A549 treated with AZD9567 at 1 μM for 4 hours (cell line): ENCODE data around the gene CIITA. TPM values are rescaled to one million over a fixed set of nuclear protein-coding genes. Genes with fewer than 3 reads are reported as not detected.

Experiments used
- total RNA-seq: library from RNA; stranded (reverse); fragments of 200-300 nt; extraction: Qiagen RNA extraction; gene quantifications from 5 replicates; pipeline ENCODE4 v1.2.3, GENCODE V29; 2022; ENCODE audit not compliant: insufficient read depth

Gene CIITA, protein sequence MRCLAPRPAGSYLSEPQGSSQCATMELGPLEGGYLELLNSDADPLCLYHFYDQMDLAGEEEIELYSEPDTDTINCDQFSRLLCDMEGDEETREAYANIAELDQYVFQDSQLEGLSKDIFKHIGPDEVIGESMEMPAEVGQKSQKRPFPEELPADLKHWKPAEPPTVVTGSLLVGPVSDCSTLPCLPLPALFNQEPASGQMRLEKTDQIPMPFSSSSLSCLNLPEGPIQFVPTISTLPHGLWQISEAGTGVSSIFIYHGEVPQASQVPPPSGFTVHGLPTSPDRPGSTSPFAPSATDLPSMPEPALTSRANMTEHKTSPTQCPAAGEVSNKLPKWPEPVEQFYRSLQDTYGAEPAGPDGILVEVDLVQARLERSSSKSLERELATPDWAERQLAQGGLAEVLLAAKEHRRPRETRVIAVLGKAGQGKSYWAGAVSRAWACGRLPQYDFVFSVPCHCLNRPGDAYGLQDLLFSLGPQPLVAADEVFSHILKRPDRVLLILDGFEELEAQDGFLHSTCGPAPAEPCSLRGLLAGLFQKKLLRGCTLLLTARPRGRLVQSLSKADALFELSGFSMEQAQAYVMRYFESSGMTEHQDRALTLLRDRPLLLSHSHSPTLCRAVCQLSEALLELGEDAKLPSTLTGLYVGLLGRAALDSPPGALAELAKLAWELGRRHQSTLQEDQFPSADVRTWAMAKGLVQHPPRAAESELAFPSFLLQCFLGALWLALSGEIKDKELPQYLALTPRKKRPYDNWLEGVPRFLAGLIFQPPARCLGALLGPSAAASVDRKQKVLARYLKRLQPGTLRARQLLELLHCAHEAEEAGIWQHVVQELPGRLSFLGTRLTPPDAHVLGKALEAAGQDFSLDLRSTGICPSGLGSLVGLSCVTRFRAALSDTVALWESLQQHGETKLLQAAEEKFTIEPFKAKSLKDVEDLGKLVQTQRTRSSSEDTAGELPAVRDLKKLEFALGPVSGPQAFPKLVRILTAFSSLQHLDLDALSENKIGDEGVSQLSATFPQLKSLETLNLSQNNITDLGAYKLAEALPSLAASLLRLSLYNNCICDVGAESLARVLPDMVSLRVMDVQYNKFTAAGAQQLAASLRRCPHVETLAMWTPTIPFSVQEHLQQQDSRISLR
- total RNA-seq, result 0.09 to 0.14 TPM (median 0.11 TPM) in 4 of 5 replicates, not detected in the other

DNA sequence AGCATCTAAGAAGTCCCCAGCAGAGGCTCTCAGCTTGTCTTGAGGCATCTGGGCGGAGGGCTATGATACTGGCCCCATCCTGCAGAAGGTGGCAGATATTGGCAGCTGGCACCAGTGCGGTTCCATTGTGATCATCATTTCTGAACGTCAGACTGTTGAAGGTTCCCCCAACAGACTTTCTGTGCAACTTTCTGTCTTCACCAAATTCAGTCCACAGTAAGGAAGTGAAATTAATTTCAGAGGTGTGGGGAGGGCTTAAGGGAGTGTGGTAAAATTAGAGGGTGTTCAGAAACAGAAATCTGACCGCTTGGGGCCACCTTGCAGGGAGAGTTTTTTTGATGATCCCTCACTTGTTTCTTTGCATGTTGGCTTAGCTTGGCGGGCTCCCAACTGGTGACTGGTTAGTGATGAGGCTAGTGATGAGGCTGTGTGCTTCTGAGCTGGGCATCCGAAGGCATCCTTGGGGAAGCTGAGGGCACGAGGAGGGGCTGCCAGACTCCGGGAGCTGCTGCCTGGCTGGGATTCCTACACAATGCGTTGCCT is at the start of gene CIITA:
Gene CIITA (plus strand): TSS at position 404 of the 543 bp plus-strand sequence. CDS start 129 bp downstream, at position 533.

DNA sequence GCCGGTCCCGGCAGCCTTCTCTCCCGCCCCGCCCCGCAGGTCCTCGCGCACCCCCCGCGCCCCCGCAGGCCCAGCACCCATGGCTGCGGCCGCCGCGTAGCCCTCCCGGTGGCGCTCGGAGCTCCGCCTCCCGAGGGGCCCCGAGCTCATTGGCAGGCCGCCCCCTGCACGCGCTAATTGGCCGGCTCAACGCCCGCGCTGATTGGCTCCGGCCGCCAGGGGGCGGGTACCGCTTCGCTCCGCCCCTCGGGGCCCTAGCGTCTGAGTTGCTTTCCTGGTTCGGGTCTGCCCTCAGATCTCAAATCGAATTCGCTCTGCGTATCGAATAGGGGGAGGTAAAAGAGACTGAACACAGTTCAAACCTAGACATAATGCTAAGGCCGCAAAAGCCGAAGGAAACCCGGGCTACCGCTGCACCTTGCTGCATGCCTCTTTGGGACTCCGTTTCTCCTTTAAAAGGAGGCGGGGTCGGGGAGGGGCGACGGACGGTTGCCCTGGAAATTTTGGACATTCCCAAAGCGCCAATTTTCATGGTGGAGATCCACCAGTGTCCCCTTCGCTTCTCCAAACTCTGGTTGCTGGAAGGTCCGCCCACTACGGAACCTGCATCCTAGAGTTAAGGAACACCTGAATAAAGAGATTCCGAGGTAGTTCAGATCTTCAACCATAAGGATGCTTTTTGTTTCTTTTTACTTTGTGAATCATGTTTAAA is 65.5 kb downstream of the CIITA start, which contains the start of gene DEXI:
Gene DEXI (minus strand): TSS at position 117 of the 712 bp plus-strand sequence. CDS start 463 bp downstream, outside the sequence.

DNA sequence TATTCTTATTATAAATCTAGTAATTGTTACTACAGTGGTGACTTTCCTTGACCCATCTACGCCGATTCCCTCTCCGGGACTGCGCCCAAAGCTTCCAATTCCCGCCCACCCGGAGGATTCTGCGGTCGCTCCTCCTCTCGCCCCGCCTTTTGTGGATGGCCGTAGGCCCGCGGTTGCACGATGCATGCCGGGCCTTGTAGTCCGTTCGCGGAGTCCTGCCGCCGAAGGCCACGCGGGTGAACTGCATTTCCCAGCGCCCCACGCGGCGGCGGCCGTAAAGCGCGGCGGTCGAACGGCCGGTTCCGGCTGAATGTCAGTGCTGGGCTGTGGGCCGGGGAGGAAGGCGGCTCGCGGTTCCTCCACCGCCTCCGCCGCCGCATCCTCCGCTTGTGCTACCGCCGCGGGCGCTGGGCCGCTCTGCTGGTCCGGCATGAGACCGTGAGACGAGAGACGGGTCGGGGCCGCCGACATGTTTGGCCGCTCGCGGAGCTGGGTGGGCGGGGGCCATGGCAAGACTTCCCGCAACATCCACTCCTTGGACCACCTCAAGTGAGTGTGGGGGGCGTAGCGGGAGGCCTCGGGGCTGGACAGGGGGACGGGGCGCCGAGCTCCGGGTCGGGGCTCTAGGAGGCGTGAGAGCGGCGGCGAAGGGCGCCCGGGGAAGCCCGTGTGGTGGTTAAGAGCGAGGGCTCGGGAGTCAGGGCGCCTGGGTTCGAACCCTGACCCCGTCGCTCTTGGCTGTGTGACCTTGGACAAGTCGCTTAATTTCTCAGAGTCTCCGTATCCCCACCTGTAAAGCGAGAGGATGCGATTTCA is 67.5 kb downstream of the CIITA start, which contains the start of gene CLEC16A:
Gene CLEC16A (plus strand): TSS at position 316 of the 816 bp plus-strand sequence. CDS start 154 bp downstream, at position 470.

Other genes starting within 250 kb of the CIITA start
- not detected in 5 replicates for gene TEKT5, start 182.3 kb upstream of the CIITA start, total RNA-seq
- gene NUBP1, start 133.4 kb upstream of the CIITA start, total RNA-seq, result 44.9 to 49.8 TPM (median 46.8 TPM) in 5 replicates
- gene TVP23A, start 58.4 kb upstream of the CIITA start, total RNA-seq, result 0.07 to 0.13 TPM (median 0.12 TPM) in 3 of 5 replicates, not detected in the others
- gene DEXI, start 65.3 kb downstream of the CIITA start, total RNA-seq, result 28.3 to 49.4 TPM (median 45.3 TPM) in 5 replicates
- 8.7 to 9.9 TPM (median 9.2 TPM) in 5 replicates for gene CLEC16A, start 67.4 kb downstream of the CIITA start, total RNA-seq